Thyroid gland (tissue), 4 donors: ENCODE data around the gene OSTF1.

ENCODE experiments used
- POLR2A ChIP-seq, 2 donors: fragments of 450-650 bp; IDR thresholded peaks; one replicate each; pipeline ENCODE4 v1.6.1; 2017; ENCODE audit warnings: antibody characterized with exemption in 2 of 2, mild to moderate bottlenecking in 2 of 2, moderate library complexity in 1 of 2
- TF ChIP-seq, protein P1 (sequence below), 6 experiments: fragments of 200-600 bp in 3 of 6; fragments of 450-650 bp in 3 of 6; sonication (generic) in 3 of 6; IDR thresholded peaks; one replicate each; pipeline ENCODE4 v1.5.1; 2016 to 2019; ENCODE audit warnings: antibody characterized with exemption in 6 of 6, mild to moderate bottlenecking in 2 of 6, inconsistent platforms in 1 of 6, moderate library complexity in 1 of 6

DNA sequence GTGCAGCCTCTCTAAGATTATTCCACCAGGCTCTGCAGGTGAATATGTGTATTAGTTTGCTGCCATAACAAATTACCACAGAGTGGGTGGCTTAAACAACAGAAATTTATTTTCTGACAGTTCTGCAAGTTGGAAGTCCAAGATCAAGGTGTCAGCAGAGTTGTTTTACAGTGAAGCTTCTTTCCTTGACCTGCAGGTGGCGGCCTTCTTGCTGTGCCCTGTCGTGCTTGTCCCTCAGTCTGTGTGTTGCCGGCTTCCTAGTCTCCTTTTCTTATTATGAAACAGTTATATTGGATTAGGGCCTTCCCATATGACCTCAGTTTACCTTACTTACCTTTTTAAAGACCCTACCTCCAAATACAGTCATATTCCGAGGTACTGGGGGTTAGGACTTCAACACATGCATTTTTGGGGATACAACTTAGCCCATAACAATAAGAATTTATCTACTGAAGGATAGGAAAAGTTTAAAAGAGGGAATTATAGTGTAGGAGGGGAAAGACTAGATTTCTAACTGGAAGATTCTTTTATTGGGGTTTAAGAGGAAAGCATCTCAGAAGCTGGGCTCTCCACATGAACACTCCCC lies 97.4 kb downstream of the OSTF1 start:
- TF ChIP-seq, protein P1, sequence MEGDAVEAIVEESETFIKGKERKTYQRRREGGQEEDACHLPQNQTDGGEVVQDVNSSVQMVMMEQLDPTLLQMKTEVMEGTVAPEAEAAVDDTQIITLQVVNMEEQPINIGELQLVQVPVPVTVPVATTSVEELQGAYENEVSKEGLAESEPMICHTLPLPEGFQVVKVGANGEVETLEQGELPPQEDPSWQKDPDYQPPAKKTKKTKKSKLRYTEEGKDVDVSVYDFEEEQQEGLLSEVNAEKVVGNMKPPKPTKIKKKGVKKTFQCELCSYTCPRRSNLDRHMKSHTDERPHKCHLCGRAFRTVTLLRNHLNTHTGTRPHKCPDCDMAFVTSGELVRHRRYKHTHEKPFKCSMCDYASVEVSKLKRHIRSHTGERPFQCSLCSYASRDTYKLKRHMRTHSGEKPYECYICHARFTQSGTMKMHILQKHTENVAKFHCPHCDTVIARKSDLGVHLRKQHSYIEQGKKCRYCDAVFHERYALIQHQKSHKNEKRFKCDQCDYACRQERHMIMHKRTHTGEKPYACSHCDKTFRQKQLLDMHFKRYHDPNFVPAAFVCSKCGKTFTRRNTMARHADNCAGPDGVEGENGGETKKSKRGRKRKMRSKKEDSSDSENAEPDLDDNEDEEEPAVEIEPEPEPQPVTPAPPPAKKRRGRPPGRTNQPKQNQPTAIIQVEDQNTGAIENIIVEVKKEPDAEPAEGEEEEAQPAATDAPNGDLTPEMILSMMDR (IDR thresholded peaks at IDR 0.05), result peak in 3 of 6 experiments; percentile 28 to 66 (median 33)
- no peak for TF ChIP-seq POLR2A (IDR thresholded peaks at IDR 0.05)
